Putamen (tissue), 1 donor: ENCODE results near the gene ZCWPW1.
A peak's percentile ranks its signal among the peaks of the same experiment; 100 is the strongest.

ENCODE experiments used
- DNase-seq: peaks from one replicate; pipeline ENCODE4 v3.0.0-alpha.2; 2016; ENCODE audit warnings: low spot score

The ZCWPW1 gene

GRCh38 chr7:100428199-100428966 lies at the start of gene ZCWPW1:
Gene ZCWPW1 (minus strand): TSS chr7:100428703. CDS start chr7:100420649, 8,054 bp downstream.
- DNase-seq: peak; percentile 95

GRCh38 chr7:100477871-100478267 lies 49.4 kb upstream of the ZCWPW1 start:
- DNase-seq: no peak

GRCh38 chr7:100476903-100477870 lies 48.7 kb upstream of the ZCWPW1 start:
- DNase-seq: no peak

GRCh38 chr7:100476101-100476780 lies 47.7 kb upstream of the ZCWPW1 start:
- DNase-seq: no peak

GRCh38 chr7:100475549-100475948 lies 47.0 kb upstream of the ZCWPW1 start:
- DNase-seq: no peak

GRCh38 chr7:100472854-100473499 lies 44.5 kb upstream of the ZCWPW1 start:
- no peak for DNase-seq

- DNase-seq: no peak
These were observed 43.8 kb upstream of the ZCWPW1 start for GRCh38 chr7:100472121-100472851.

- no peak for DNase-seq
These were observed 42.5 kb upstream of the ZCWPW1 start for GRCh38 chr7:100471021-100471420.

- peak; percentile 82 for DNase-seq
These were observed 40.9 kb upstream of the ZCWPW1 start for GRCh38 chr7:100469227-100470044.

GRCh38 chr7:100467638-100468373 lies 39.3 kb upstream of the ZCWPW1 start:
- DNase-seq: peak; percentile 97

- DNase-seq: no peak
These were observed 38.4 kb upstream of the ZCWPW1 start for GRCh38 chr7:100466653-100467605.

GRCh38 chr7:100465702-100466311 lies 37.3 kb upstream of the ZCWPW1 start:
- DNase-seq: peak; percentile 98

- DNase-seq: no peak
These were observed 36.8 kb upstream of the ZCWPW1 start for GRCh38 chr7:100465299-100465698.

- no peak for DNase-seq
These were observed 36.3 kb upstream of the ZCWPW1 start for GRCh38 chr7:100464791-100465190.

GRCh38 chr7:100464210-100464660 lies 35.7 kb upstream of the ZCWPW1 start, which contains the start of gene SPACDR:
Gene SPACDR (minus strand): TSS chr7:100464260. CDS start chr7:100464025, 235 bp downstream.
- DNase-seq: no peak

- no peak for DNase-seq
These were observed 28.5 kb upstream of the ZCWPW1 start for GRCh38 chr7:100457033-100457432.

GRCh38 chr7:100456562-100456961 lies 28.1 kb upstream of the ZCWPW1 start:
- no peak for DNase-seq

GRCh38 chr7:100455206-100455605 lies 26.7 kb upstream of the ZCWPW1 start:
- DNase-seq: no peak
